WTC11 (cell line): ENCODE data around the gene CORO2B. TPM values are rescaled to one million over a fixed set of nuclear protein-coding genes. Genes with fewer than 3 reads are reported as not detected.

Experiments
- ATAC-seq: fragments of 200-7000 bp; cut with Tn5 transposase; 2 replicates; pipeline ENCODE4 v1.10.0; 2021; ENCODE audit warnings: mild to moderate bottlenecking, moderate library complexity
- CTCF ChIA-PET: fragments of 300-600 bp; sonication (Branson Sonifier 250); formaldehyde crosslinking; loops from one replicate; lab custom pipeline; 2021; ENCODE audit warnings: antibody characterized with exemption; lab: Charles Lee
- POLR2A ChIA-PET: fragments of 350-600 bp; sonication (Branson Sonifier 250); formaldehyde crosslinking; loops from one replicate; lab custom pipeline; 2021; ENCODE audit warnings: antibody characterized with exemption; lab: Charles Lee
- DNase-seq: peaks from one replicate; pipeline ENCODE4 v3.0.0; 2021; ENCODE audit warnings: low spot score
- H3K27ac Mint-ChIP-seq: 2 replicates; pipeline ENCODE4 v1.8.0; 2021; ENCODE audit warnings: mixed read lengths
- H3K27me3 Mint-ChIP-seq: 2 replicates; pipeline ENCODE4 v1.8.0; 2021; ENCODE audit warnings: low read depth, mild to moderate bottlenecking, moderate library complexity, mixed read lengths
- H3K36me3 Mint-ChIP-seq: 2 replicates; pipeline ENCODE4 v1.8.0; 2021; ENCODE audit warnings: mixed read lengths
- H3K4me1 Mint-ChIP-seq: 2 replicates; pipeline ENCODE4 v1.8.0; 2022; ENCODE audit warnings: mixed read lengths
- H3K4me3 Mint-ChIP-seq: 2 replicates; pipeline ENCODE4 v1.8.0; 2021; ENCODE audit warnings: mild to moderate bottlenecking, moderate library complexity, mixed read lengths
- H3K9me3 Mint-ChIP-seq: 2 replicates; pipeline ENCODE4 v1.8.0; 2021; ENCODE audit warnings: mixed read lengths
- CREB1 ChIP-seq: sonication (generic); formaldehyde crosslinking; IDR thresholded peaks from 2 replicates; pipeline ENCODE4 v1.8.0; 2023; ENCODE audit warnings: mild to moderate bottlenecking, missing genetic modification reagents
- HMGA2 ChIP-seq: fragments of 250-450 bp; sonication (Bioruptor Pico); IDR thresholded peaks from 2 replicates; pipeline ENCODE4 v1.4.0; 2021; ENCODE audit warnings: mild to moderate bottlenecking, moderate library complexity
- JAZF1 ChIP-seq: fragments of 250-450 bp; sonication (Bioruptor Pico); IDR thresholded peaks from 2 replicates; pipeline ENCODE4 v1.9.0; 2021; ENCODE audit warnings: moderate library complexity, mild to moderate bottlenecking, inconsistent platforms
- KAT7 ChIP-seq: sonication (generic); formaldehyde crosslinking; IDR thresholded peaks from 2 replicates; pipeline ENCODE4 v1.8.1; 2023; ENCODE audit warnings: missing genetic modification reagents, mild to moderate bottlenecking, borderline replicate concordance
- NFE2L1 ChIP-seq: sonication (generic); formaldehyde crosslinking; IDR thresholded peaks from 2 replicates; pipeline ENCODE4 v1.8.1; 2023; ENCODE audit warnings: missing genetic modification reagents
- OVOL2 ChIP-seq: fragments of 250-450 bp; sonication (Bioruptor Pico); IDR thresholded peaks from 2 replicates; pipeline ENCODE4 v1.9.0; 2021; ENCODE audit warnings: mild to moderate bottlenecking, borderline replicate concordance
- RELA ChIP-seq: sonication (generic); formaldehyde crosslinking; IDR thresholded peaks from 2 replicates; pipeline ENCODE4 v1.8.1; 2022; ENCODE audit warnings: missing genetic modification reagents, mild to moderate bottlenecking, borderline replicate concordance
- SOX15 ChIP-seq: fragments of 250-450 bp; sonication (Bioruptor Pico); IDR thresholded peaks from 2 replicates; pipeline ENCODE4 v1.9.0; 2021; ENCODE audit warnings: mild to moderate bottlenecking
- TCF7 ChIP-seq: sonication (generic); formaldehyde crosslinking; IDR thresholded peaks from 2 replicates; pipeline ENCODE4 v1.8.0; 2022; ENCODE audit warnings: mild to moderate bottlenecking, low read depth, missing genetic modification reagents, moderate library complexity
- ZNF138 ChIP-seq: sonication (generic); formaldehyde crosslinking; conservative IDR thresholded peaks from 2 replicates; pipeline ENCODE4 v1.8.1; 2022; ENCODE audit warnings: mild to moderate bottlenecking, moderate library complexity, missing genetic modification reagents
- total RNA-seq: library from RNA; stranded (reverse); gene quantifications from 3 replicates; pipeline ENCODE4 v1.2.3, GENCODE V29; 2021
- TF ChIP-seq, protein P1 (sequence below): sonication (generic); formaldehyde crosslinking; IDR thresholded peaks from 2 replicates; pipeline ENCODE4 v1.8.0; 2022; ENCODE audit warnings: mild to moderate bottlenecking, missing genetic modification reagents
- TF ChIP-seq, protein P2 (sequence below): sonication (generic); formaldehyde crosslinking; IDR thresholded peaks from 2 replicates; pipeline ENCODE4 v1.8.0; 2023; ENCODE audit warnings: missing genetic modification reagents
- TF ChIP-seq, protein P3 (sequence below): sonication (generic); formaldehyde crosslinking; IDR thresholded peaks from 2 replicates; pipeline ENCODE4 v1.8.0; 2022; ENCODE audit warnings: mild to moderate bottlenecking, missing genetic modification reagents
- TF ChIP-seq, protein P4 (sequence below): fragments of 250-450 bp; sonication (Bioruptor Pico); IDR thresholded peaks from 2 replicates; pipeline ENCODE4 v1.8.0; 2021; ENCODE audit warnings: mild to moderate bottlenecking
- TF ChIP-seq, protein P5 (sequence below): fragments of 250-450 bp; sonication (Bioruptor Pico); IDR thresholded peaks from 2 replicates; pipeline ENCODE4 v2.1.2; 2022; ENCODE audit warnings: mild to moderate bottlenecking, moderate library complexity
- TF ChIP-seq, protein P6 (sequence below): fragments of 250-450 bp; sonication (Bioruptor Pico); IDR thresholded peaks from 2 replicates; pipeline ENCODE4 v1.9.0; 2021; ENCODE audit warnings: mild to moderate bottlenecking, borderline replicate concordance
- TF ChIP-seq, protein P7 (sequence below): sonication (generic); formaldehyde crosslinking; IDR thresholded peaks from 2 replicates; pipeline ENCODE4 v1.8.0; 2023; ENCODE audit warnings: mild to moderate bottlenecking, missing genetic modification reagents
- TF ChIP-seq, protein P8 (sequence below): sonication (generic); formaldehyde crosslinking; IDR thresholded peaks from 2 replicates; pipeline ENCODE4 v1.8.0; 2022; ENCODE audit warnings: mild to moderate bottlenecking, missing genetic modification reagents
- TF ChIP-seq, protein P9 (sequence below): sonication (generic); formaldehyde crosslinking; IDR thresholded peaks from 2 replicates; pipeline ENCODE4 v1.8.1; 2022; ENCODE audit warnings: mild to moderate bottlenecking, missing genetic modification reagents, moderate library complexity, borderline replicate concordance

Gene CORO2B
- total RNA-seq, 1 experiment from 2014 or later = 4.9 TPM

DNA sequence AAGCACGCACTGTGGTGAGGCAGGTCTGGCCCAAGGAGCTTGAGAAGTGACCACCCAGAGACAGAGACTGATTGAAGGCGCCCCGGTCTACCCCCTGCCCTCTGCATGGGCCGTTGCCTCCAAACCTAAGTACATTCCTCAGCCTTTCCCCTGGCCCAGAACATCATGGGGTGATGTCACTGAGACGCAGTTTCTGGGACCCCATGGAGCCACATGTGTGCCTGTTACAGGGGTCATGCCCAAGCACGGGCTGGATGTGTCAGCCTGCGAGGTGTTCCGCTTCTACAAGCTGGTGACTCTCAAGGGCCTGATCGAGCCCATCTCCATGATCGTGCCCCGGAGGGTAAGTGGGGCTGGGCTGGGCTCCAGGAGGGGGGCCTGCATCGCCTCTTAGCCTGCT lies 139.7 kb downstream of the CORO2B start (continued):
- TF ChIP-seq, protein P1, sequence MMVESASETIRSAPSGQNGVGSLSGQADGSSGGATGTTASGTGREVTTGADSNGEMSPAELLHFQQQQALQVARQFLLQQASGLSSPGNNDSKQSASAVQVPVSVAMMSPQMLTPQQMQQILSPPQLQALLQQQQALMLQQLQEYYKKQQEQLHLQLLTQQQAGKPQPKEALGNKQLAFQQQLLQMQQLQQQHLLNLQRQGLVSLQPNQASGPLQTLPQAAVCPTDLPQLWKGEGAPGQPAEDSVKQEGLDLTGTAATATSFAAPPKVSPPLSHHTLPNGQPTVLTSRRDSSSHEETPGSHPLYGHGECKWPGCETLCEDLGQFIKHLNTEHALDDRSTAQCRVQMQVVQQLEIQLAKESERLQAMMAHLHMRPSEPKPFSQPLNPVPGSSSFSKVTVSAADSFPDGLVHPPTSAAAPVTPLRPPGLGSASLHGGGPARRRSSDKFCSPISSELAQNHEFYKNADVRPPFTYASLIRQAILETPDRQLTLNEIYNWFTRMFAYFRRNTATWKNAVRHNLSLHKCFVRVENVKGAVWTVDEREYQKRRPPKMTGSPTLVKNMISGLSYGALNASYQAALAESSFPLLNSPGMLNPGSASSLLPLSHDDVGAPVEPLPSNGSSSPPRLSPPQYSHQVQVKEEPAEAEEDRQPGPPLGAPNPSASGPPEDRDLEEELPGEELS = no peak
- TF ChIP-seq, protein P2, sequence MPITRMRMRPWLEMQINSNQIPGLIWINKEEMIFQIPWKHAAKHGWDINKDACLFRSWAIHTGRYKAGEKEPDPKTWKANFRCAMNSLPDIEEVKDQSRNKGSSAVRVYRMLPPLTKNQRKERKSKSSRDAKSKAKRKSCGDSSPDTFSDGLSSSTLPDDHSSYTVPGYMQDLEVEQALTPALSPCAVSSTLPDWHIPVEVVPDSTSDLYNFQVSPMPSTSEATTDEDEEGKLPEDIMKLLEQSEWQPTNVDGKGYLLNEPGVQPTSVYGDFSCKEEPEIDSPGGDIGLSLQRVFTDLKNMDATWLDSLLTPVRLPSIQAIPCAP (CRISPR knock-in tag) = no peak

DNA sequence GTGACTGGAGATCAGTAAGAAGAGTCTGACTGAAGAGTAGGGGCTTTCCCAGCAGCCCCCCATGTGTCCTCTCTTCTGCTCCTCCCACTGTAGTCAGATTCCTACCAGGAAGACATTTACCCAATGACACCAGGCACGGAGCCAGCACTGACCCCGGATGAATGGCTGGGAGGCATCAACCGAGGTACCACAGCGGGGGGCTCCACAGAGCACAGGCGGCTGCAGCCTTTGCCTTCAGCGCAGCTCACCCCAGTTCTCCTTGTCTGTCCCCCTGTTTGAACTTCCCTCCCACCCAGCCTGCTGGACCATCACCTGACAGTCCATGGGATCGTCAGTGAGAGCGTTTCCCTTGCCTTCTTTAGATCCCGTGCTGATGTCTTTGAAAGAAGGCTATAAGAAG lies 140.3 kb downstream of the CORO2B start:
- Mint-ChIP-seq H3K27ac (no peak overlapping the region), H3K9me3 (peaks cover 4% of the 10 kb centered on the region; the same call in 1 of the 2 replicates), H3K4me1 (no peaks in the 10 kb centered on the region), H3K4me3 (no peak overlapping the region), H3K36me3 (no peaks in the 10 kb centered on the region), H3K27me3 (no peaks in the 10 kb centered on the region)
- TF ChIP-seq, protein P3, sequence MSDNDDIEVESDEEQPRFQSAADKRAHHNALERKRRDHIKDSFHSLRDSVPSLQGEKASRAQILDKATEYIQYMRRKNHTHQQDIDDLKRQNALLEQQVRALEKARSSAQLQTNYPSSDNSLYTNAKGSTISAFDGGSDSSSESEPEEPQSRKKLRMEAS (CRISPR knock-in tag) = no peak
- TF ChIP-seq RELA (CRISPR knock-in tag) (no peak), KAT7 (no peak), NFE2L1 (CRISPR knock-in tag) (no peak), SOX15 (CRISPR knock-in tag) (no peak), TCF7 (CRISPR knock-in tag) (no peak), OVOL2 (CRISPR knock-in tag) (no peak)
- TF ChIP-seq, protein P4, sequence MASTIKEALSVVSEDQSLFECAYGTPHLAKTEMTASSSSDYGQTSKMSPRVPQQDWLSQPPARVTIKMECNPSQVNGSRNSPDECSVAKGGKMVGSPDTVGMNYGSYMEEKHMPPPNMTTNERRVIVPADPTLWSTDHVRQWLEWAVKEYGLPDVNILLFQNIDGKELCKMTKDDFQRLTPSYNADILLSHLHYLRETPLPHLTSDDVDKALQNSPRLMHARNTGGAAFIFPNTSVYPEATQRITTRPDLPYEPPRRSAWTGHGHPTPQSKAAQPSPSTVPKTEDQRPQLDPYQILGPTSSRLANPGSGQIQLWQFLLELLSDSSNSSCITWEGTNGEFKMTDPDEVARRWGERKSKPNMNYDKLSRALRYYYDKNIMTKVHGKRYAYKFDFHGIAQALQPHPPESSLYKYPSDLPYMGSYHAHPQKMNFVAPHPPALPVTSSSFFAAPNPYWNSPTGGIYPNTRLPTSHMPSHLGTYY = no peak
- TF ChIP-seq, protein P5, sequence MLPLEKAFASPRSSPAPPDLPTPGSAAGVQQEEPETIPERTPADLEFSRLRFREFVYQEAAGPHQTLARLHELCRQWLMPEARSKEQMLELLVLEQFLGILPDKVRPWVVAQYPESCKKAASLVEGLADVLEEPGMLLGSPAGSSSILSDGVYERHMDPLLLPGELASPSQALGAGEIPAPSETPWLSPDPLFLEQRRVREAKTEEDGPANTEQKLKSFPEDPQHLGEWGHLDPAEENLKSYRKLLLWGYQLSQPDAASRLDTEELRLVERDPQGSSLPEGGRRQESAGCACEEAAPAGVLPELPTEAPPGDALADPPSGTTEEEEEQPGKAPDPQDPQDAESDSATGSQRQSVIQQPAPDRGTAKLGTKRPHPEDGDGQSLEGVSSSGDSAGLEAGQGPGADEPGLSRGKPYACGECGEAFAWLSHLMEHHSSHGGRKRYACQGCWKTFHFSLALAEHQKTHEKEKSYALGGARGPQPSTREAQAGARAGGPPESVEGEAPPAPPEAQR (CRISPR knock-in tag) = no peak
- TF ChIP-seq, protein P6, sequence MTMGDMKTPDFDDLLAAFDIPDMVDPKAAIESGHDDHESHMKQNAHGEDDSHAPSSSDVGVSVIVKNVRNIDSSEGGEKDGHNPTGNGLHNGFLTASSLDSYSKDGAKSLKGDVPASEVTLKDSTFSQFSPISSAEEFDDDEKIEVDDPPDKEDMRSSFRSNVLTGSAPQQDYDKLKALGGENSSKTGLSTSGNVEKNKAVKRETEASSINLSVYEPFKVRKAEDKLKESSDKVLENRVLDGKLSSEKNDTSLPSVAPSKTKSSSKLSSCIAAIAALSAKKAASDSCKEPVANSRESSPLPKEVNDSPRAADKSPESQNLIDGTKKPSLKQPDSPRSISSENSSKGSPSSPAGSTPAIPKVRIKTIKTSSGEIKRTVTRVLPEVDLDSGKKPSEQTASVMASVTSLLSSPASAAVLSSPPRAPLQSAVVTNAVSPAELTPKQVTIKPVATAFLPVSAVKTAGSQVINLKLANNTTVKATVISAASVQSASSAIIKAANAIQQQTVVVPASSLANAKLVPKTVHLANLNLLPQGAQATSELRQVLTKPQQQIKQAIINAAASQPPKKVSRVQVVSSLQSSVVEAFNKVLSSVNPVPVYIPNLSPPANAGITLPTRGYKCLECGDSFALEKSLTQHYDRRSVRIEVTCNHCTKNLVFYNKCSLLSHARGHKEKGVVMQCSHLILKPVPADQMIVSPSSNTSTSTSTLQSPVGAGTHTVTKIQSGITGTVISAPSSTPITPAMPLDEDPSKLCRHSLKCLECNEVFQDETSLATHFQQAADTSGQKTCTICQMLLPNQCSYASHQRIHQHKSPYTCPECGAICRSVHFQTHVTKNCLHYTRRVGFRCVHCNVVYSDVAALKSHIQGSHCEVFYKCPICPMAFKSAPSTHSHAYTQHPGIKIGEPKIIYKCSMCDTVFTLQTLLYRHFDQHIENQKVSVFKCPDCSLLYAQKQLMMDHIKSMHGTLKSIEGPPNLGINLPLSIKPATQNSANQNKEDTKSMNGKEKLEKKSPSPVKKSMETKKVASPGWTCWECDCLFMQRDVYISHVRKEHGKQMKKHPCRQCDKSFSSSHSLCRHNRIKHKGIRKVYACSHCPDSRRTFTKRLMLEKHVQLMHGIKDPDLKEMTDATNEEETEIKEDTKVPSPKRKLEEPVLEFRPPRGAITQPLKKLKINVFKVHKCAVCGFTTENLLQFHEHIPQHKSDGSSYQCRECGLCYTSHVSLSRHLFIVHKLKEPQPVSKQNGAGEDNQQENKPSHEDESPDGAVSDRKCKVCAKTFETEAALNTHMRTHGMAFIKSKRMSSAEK (CRISPR knock-in tag) = no peak
- ChIA-PET CTCF (interaction anchor here (1.3 kb wide), 1 partner anchor 206 kb away, joined by 3 read pairs; no protein-coding TSS in a partner anchor), POLR2A (no interaction called here)
- no peak for ATAC-seq
- no peak for DNase-seq

DNA sequence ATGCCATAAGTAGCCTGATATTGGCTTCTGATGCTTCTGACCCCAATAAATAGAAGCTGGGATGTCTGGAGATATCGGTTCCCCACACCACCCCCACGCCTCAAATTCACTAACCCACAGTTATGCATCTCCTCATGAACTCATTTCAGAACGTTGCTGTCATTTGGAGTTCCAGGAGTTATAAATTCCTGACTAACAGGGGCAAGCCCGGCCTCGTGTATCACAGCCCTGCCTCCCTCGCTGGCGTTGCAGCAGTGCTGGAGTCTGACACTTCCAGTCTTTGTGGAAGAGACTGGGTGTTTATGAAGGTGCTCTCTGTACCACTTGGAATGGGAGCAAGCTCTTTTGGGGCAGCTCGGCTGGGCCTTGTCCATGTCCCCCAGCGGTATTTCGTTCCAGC lies 140.9 kb downstream of the CORO2B start:
- CTCF ChIA-PET = interaction anchor here (1.2 to 1.6 kb wide), 3 partner anchors 156 to 205 kb away, joined by 3 to 4 read pairs (median 4); no protein-coding TSS in a partner anchor
- ATAC-seq (no peak), DNase-seq (no peak)
- POLR2A ChIA-PET = no interaction called here
- no peaks in the 10 kb centered on the region for H3K4me1 Mint-ChIP-seq
- H3K9me3 Mint-ChIP-seq = peaks cover 4% of the 10 kb centered on the region; the same call in 1 of the 2 replicates
- H3K27me3 Mint-ChIP-seq = no peaks in the 10 kb centered on the region
- H3K4me3 Mint-ChIP-seq = no peak overlapping the region
- no peaks in the 10 kb centered on the region for H3K36me3 Mint-ChIP-seq
- H3K27ac Mint-ChIP-seq = no peak overlapping the region
- TF ChIP-seq, protein P7, sequence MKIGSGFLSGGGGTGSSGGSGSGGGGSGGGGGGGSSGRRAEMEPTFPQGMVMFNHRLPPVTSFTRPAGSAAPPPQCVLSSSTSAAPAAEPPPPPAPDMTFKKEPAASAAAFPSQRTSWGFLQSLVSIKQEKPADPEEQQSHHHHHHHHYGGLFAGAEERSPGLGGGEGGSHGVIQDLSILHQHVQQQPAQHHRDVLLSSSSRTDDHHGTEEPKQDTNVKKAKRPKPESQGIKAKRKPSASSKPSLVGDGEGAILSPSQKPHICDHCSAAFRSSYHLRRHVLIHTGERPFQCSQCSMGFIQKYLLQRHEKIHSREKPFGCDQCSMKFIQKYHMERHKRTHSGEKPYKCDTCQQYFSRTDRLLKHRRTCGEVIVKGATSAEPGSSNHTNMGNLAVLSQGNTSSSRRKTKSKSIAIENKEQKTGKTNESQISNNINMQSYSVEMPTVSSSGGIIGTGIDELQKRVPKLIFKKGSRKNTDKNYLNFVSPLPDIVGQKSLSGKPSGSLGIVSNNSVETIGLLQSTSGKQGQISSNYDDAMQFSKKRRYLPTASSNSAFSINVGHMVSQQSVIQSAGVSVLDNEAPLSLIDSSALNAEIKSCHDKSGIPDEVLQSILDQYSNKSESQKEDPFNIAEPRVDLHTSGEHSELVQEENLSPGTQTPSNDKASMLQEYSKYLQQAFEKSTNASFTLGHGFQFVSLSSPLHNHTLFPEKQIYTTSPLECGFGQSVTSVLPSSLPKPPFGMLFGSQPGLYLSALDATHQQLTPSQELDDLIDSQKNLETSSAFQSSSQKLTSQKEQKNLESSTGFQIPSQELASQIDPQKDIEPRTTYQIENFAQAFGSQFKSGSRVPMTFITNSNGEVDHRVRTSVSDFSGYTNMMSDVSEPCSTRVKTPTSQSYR (CRISPR knock-in tag) = no peak
- TF ChIP-seq, protein P8, sequence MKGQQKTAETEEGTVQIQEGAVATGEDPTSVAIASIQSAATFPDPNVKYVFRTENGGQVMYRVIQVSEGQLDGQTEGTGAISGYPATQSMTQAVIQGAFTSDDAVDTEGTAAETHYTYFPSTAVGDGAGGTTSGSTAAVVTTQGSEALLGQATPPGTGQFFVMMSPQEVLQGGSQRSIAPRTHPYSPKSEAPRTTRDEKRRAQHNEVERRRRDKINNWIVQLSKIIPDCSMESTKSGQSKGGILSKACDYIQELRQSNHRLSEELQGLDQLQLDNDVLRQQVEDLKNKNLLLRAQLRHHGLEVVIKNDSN (CRISPR knock-in tag) = no peak
- TF ChIP-seq JAZF1 = no peak
- TF ChIP-seq, protein P9, sequence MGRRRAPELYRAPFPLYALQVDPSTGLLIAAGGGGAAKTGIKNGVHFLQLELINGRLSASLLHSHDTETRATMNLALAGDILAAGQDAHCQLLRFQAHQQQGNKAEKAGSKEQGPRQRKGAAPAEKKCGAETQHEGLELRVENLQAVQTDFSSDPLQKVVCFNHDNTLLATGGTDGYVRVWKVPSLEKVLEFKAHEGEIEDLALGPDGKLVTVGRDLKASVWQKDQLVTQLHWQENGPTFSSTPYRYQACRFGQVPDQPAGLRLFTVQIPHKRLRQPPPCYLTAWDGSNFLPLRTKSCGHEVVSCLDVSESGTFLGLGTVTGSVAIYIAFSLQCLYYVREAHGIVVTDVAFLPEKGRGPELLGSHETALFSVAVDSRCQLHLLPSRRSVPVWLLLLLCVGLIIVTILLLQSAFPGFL (CRISPR knock-in tag) = no peak
- no peak for TF ChIP-seq NFE2L1 (CRISPR knock-in tag)
- TF ChIP-seq HMGA2 (CRISPR knock-in tag) = no peak
- no peak for TF ChIP-seq CREB1 (CRISPR knock-in tag)
- no peak for TF ChIP-seq ZNF138 (CRISPR knock-in tag)
